ENCODE results near the gene NUP62. TPM values are rescaled to one million over a fixed set of nuclear protein-coding genes. Genes with fewer than 3 reads are reported as not detected.

Gene NUP62
- total and polyA plus RNA-seq, 7 experiments from 2014 or later, result 26.9 to 130 (median 52.4) TPM

DNA sequence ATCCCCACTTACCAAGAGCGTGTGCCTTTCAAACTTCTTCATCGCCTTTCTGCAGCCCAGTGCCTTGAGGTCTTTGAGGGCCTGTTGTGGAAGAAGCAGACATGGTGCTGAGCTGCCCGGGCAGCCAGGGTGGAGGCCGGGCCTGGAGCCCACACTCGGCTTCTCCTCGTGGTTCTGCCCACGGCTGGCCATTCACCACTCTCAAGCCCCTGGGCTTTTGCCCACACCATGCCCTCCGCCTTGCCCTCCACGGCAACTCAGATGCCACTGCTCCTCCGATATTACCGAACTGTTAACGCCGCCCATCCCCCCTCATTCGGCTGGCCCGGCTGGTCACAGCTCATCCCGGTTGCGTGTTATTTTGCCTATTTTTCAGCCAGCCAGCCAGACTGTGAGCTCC lies 37.9 kb downstream of the NUP62 start:
- ATAC-seq, result no peak
- Mint-ChIP-seq H3K4me1 (peaks cover 3 to 25% (median 7%) of the 10 kb centered on the region in 7 donors), H3K27me3 (no peaks in the 10 kb centered on the region), H3K36me3 (peaks cover 0 to 6% (median 0%) of the 10 kb centered on the region in 5 donors), H3K9me3 (no peaks in the 10 kb centered on the region), H3K4me3 (peak overlapping the region in 4 of 10 donors; percentile 17 to 79 (median 32)), H3K27ac (peak overlapping the region in 2 of 9 donors; percentile 36 to 52)
- Histone ChIP-seq H3K4me3 (ENCODE audit: low read length) (no peak overlapping the region), H3K4me1 (ENCODE audit: control insufficient read depth in 2 of 2, insufficient read depth in 2 of 2, low read length in 2 of 2) (peaks cover 4 to 8% of the 10 kb centered on the region in 2 donors), H3K9me3 (ENCODE audit: control insufficient read depth in 2 of 3, low read length in 3 of 3) (no peaks in the 10 kb centered on the region), H3K27ac (ENCODE audit: low read depth, low read length) (no peak overlapping the region), H3K27me3 (ENCODE audit: control insufficient read depth in 2 of 2, insufficient read depth in 2 of 2, low read length in 2 of 2) (no peaks in the 10 kb centered on the region), H3K36me3 (ENCODE audit: control insufficient read depth in 2 of 3, insufficient read depth in 3 of 3, low read length in 3 of 3) (peaks cover 0 to 5% (median 0%) of the 10 kb centered on the region in 3 experiments)
- DNase-seq, result no peak
- CTCF ChIA-PET, result no interaction called here
- POLR2A ChIA-PET, result no interaction called here
- intact Hi-C loops (cut with micrococcal nuclease), result loop anchor here in 1 of 2 donors (2.0 to 5.0 kb wide), 2 partner anchors 79 to 174 kb away; partner anchors contain the start of gene FUZ

DNA sequence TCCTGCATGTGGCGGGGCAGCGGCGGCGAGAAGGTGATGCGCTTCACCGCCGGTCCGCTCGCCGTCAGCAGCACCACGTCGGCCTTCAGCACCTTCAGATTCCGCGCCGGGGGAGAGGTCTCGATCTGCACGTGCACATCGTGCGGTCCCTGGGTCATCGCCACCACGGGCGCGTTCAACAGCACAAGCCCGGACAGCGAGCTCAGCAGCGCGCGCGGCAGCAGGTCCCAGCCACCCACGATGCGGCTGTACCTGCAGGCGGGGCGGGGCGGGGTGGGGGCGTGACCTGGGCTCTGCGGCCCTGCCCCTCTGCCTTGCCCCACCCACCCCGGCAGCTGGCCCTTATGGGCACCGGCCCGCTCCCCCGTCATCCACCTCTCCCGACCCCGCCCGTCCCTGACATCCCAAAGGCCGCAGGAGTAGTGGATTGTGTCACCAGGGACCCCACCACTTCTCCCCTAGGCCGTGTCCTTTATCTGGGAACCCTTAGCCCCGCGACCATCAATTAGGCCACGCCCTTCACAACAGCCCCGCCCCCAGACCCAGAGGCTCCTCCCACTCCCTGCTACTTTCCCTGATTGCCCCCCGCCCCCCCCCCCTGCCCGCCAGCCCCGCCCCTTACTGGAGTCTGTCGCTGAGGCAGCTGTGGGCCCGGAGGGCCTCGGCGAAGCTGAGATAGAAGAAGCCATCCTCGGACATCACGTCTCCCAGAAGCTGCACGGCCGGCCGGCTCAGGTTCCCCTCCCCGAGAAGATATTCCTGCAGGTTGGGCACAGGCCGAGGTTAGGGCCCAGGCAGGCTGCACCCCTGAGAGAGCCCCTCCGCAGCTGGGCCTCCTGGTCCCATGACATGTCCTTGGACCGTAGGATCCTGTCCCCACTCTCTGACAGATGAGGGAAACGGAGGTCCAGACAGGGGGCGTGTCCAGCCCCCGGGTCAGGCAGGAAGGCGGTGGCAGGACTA lies 38.7 kb downstream of the NUP62 start:
- peak overlapping the region in 5 of 9 donors; percentile 25 to 79 (median 51) for H3K27ac Mint-ChIP-seq
- peaks cover 0 to 19% (median 3%) of the 10 kb centered on the region in 7 donors for H3K4me1 Mint-ChIP-seq
- intact Hi-C loops (cut with micrococcal nuclease), result loop anchor here (1.0 to 5.0 kb wide), 5 partner anchors 13 to 173 kb away; partner anchors contain the start of genes AKT1S1 (in 2 of the 2), TBC1D17 (in 2 of the 2), ATF5 (in 1 of the 2) and FUZ (in 1 of the 2)
- Histone ChIP-seq H3K27me3 (ENCODE audit: control insufficient read depth in 2 of 2, insufficient read depth in 2 of 2, low read length in 2 of 2) (no peaks in the 10 kb centered on the region), H3K27ac (ENCODE audit: low read depth, low read length) (no peak overlapping the region), H3K4me1 (ENCODE audit: control insufficient read depth in 2 of 2, insufficient read depth in 2 of 2, low read length in 2 of 2) (peaks cover 0 to 5% of the 10 kb centered on the region in 2 donors), H3K4me3 (ENCODE audit: low read length) (peak overlapping the region; percentile 69), H3K36me3 (ENCODE audit: control insufficient read depth in 2 of 3, insufficient read depth in 3 of 3, low read length in 3 of 3) (peaks cover 0 to 5% (median 0%) of the 10 kb centered on the region in 3 experiments), H3K9me3 (ENCODE audit: control insufficient read depth in 2 of 3, low read length in 3 of 3) (no peaks in the 10 kb centered on the region)
- DNase-seq, result peak in 7 of 9 donors; percentile 38 to 64 (median 48)
- ATAC-seq, result peak; percentile 86
- POLR2A ChIA-PET, result interaction anchor here (1.0 to 1.5 kb wide), 2 partner anchors 14 to 38 kb away, joined by 6 read pairs; partner anchors contain the start of genes AKT1S1, ATF5, NUP62 and TBC1D17
- H3K9me3 Mint-ChIP-seq, result no peaks in the 10 kb centered on the region
- CTCF ChIA-PET, result interaction anchor here (0.6 to 1.2 kb wide), 3 partner anchors 9 to 565 kb away, joined by 3 read pairs; no protein-coding TSS in a partner anchor
- no peaks in the 10 kb centered on the region for H3K27me3 Mint-ChIP-seq
- peak overlapping the region; percentile 70 to 84 (median 79) for H3K4me3 Mint-ChIP-seq
- H3K36me3 Mint-ChIP-seq, result peaks cover 0 to 6% (median 0%) of the 10 kb centered on the region in 5 donors

DNA sequence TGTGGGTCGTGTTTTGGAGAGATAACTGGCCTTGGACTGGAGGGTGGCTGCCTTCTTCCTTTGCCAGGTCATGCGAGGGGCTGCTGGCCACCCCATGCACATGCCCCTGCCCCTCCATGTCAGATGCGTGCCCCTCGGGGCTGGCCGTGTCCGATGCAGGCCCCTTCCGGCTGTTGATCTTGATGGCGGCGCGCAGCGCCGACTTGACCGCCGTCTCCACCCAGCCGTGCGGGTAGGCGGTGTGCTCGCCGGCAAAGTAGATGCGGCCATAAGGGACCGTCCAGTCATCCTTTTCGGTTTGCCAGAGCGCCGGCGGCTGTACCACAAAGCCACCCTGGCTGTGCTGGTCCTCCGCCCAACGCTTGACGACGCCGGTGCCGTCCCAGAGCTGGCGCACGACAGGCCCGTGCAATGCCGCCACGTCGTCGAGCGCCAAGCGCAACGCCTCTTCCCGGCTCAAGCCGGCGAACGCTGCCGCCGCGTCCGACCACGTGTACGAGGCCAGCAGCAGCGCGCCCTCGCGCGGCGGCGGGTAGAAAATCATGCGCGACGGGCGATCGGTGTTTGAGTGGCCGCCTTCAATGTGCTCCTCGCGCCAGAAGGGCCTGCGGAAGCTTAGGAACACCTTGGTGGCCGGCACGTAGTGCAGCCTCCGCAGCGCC lies 39.5 kb downstream of the NUP62 start:
- Histone ChIP-seq H3K9me3 (ENCODE audit: control insufficient read depth in 2 of 3, low read length in 3 of 3) (no peaks in the 10 kb centered on the region), H3K4me1 (ENCODE audit: control insufficient read depth in 2 of 2, insufficient read depth in 2 of 2, low read length in 2 of 2) (peaks cover 0 to 5% of the 10 kb centered on the region in 2 donors), H3K36me3 (ENCODE audit: control insufficient read depth in 2 of 3, insufficient read depth in 3 of 3, low read length in 3 of 3) (peaks cover 0 to 11% (median 0%) of the 10 kb centered on the region in 3 experiments), H3K27ac (ENCODE audit: low read depth, low read length) (no peak overlapping the region), H3K4me3 (ENCODE audit: low read length) (peak overlapping the region; percentile 69), H3K27me3 (ENCODE audit: control insufficient read depth in 2 of 2, insufficient read depth in 2 of 2, low read length in 2 of 2) (no peaks in the 10 kb centered on the region)
- Mint-ChIP-seq H3K27me3 (no peaks in the 10 kb centered on the region), H3K4me1 (peaks cover 0 to 16% (median 3%) of the 10 kb centered on the region in 7 donors), H3K4me3 (peak overlapping the region; percentile 70 to 84 (median 79)), H3K36me3 (peaks cover 0 to 11% (median under 1%) of the 10 kb centered on the region in 5 donors), H3K27ac (peak overlapping the region in 5 of 9 donors; percentile 25 to 79 (median 51)), H3K9me3 (no peaks in the 10 kb centered on the region)
- intact Hi-C loops (cut with micrococcal nuclease), result loop anchor here (1.0 to 5.0 kb wide), 5 partner anchors 13 to 173 kb away; partner anchors contain the start of genes AKT1S1 (in 2 of the 2), TBC1D17 (in 2 of the 2), ATF5 (in 1 of the 2) and FUZ (in 1 of the 2)
- ChIA-PET CTCF (interaction anchor here (0.6 to 1.2 kb wide), 3 partner anchors 10 to 564 kb away, joined by 3 read pairs; no protein-coding TSS in a partner anchor), POLR2A (interaction anchor here (1.0 to 1.5 kb wide), 2 partner anchors 13 to 39 kb away, joined by 6 read pairs; partner anchors contain the start of genes AKT1S1, ATF5, NUP62 and TBC1D17)
- peak; percentile 87 for ATAC-seq
- DNase-seq, result peak; percentile 56 to 81 (median 75)

DNA sequence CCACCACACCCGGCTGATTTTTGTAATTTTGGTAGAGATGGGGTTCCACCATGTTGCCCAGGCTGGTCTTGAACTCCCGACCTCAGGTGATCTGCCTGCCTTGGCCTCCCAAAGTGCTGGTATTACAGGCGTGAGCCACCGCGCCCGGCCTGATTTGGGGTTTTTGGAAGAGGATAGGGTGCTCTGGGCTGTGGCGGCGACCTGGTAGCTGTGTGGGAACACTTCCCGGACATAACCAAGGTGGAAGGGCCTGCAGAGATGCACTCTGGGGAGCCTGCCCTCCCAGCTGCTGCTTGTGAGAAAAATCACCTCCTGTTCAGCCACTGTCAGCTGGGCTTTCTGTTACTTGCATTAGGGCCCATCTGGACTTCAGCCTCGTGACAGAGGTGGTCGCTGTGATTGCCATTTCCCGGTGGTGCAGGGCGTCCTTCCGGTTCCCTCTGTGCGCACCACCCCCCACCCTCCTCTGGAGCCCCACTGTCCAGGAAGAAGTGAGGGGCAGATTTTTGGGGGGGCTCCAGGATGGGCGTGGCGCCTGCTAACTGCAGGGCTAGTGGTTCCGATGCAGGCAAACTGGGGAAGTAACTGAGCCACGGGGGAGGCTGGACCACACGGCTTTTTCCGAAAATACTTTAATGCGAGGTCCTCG lies 40.1 kb downstream of the NUP62 start:
- H3K36me3 Mint-ChIP-seq, result peaks cover 0 to 15% (median 5%) of the 10 kb centered on the region in 5 donors
- intact Hi-C loops (cut with micrococcal nuclease), result no loop called here
- H3K4me1 Mint-ChIP-seq, result peaks cover 0 to 17% (median 3%) of the 10 kb centered on the region in 7 donors
- ChIA-PET CTCF (no interaction called here), POLR2A (interaction anchor here (1.4 to 1.5 kb wide), 2 partner anchors 12 to 40 kb away, joined by 3 to 6 read pairs; partner anchors contain the start of genes AKT1S1, ATF5, NUP62 and TBC1D17)
- ATAC-seq (no peak), DNase-seq (no peak)
- H3K36me3 ChIP-seq (ENCODE audit: control insufficient read depth in 2 of 3, insufficient read depth in 3 of 3, low read length in 3 of 3), result peaks cover 0 to 17% (median under 1%) of the 10 kb centered on the region in 3 experiments
- no peaks in the 10 kb centered on the region for H3K9me3 Mint-ChIP-seq
- H3K4me1 ChIP-seq (ENCODE audit: control insufficient read depth in 2 of 2, insufficient read depth in 2 of 2, low read length in 2 of 2), result peaks cover 0 to 5% of the 10 kb centered on the region in 2 donors
- H3K27ac ChIP-seq (ENCODE audit: low read depth, low read length), result no peak overlapping the region
- H3K27me3 Mint-ChIP-seq, result no peaks in the 10 kb centered on the region
- no peak overlapping the region for H3K4me3 ChIP-seq (ENCODE audit: low read length)
- H3K9me3 ChIP-seq (ENCODE audit: control insufficient read depth in 2 of 3, low read length in 3 of 3), result no peaks in the 10 kb centered on the region
- H3K27ac Mint-ChIP-seq, result peak overlapping the region in 1 of 9 donors; percentile 18
- peak overlapping the region in 3 of 10 donors; percentile 5 to 38 (median 30) for H3K4me3 Mint-ChIP-seq
- H3K27me3 ChIP-seq (ENCODE audit: control insufficient read depth in 2 of 2, insufficient read depth in 2 of 2, low read length in 2 of 2), result no peaks in the 10 kb centered on the region

DNA sequence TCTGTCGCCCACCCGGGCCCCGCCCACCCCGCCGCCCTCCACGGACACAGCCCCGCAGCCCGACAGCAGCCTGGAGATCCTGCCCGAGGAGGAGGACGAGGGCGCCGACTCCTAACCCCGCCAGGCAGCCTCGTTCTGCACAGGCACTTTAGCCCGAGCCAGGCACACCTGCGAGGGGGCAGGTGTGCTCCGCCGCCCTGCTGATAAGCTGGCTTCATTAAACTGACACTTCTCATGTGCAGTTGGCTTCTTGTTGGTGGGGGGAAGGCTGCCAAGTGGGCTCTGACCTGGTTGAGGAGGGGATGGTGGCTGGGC lies 40.8 kb downstream of the NUP62 start:
- no peaks in the 10 kb centered on the region for H3K27me3 Mint-ChIP-seq
- peak overlapping the region in 1 of 9 donors; percentile 18 for H3K27ac Mint-ChIP-seq

More for the DNA sequence above, 40.8 kb downstream of the NUP62 start:
- no peaks in the 10 kb centered on the region for H3K27me3 ChIP-seq (ENCODE audit: control insufficient read depth in 2 of 2, insufficient read depth in 2 of 2, low read length in 2 of 2)
- DNase-seq (no peak), ATAC-seq (no peak)
- H3K27ac ChIP-seq (ENCODE audit: low read depth, low read length), result no peak overlapping the region
- peaks cover 0 to 24% (median 6%) of the 10 kb centered on the region in 3 experiments for H3K36me3 ChIP-seq (ENCODE audit: control insufficient read depth in 2 of 3, insufficient read depth in 3 of 3, low read length in 3 of 3)
- H3K4me1 ChIP-seq (ENCODE audit: control insufficient read depth in 2 of 2, insufficient read depth in 2 of 2, low read length in 2 of 2), result peaks cover 0 to 5% of the 10 kb centered on the region in 2 donors
- no peaks in the 10 kb centered on the region for H3K9me3 Mint-ChIP-seq
- H3K4me1 Mint-ChIP-seq, result peaks cover 0 to 16% (median 3%) of the 10 kb centered on the region in 7 donors
- H3K9me3 ChIP-seq (ENCODE audit: control insufficient read depth in 2 of 3, low read length in 3 of 3), result no peaks in the 10 kb centered on the region
- POLR2A ChIA-PET, result interaction anchor here (0.7 to 1.4 kb wide), 2 partner anchors 11 to 38 kb away, joined by 3 read pairs; partner anchors contain the start of genes AKT1S1, PTOV1 and TBC1D17
- CTCF ChIA-PET, result no interaction called here
- H3K36me3 Mint-ChIP-seq, result peaks cover 0 to 16% (median 6%) of the 10 kb centered on the region in 5 donors
- H3K4me3 Mint-ChIP-seq, result peak overlapping the region in 2 of 10 donors; percentile 38
- intact Hi-C loops (cut with micrococcal nuclease), result no loop called here
- no peak overlapping the region for H3K4me3 ChIP-seq (ENCODE audit: low read length)
